HG03571 (cell line): Measurements from ENCODE around the gene GAS2L2.
"Not testable (repeated sequence)": the region's sequence is repeated elsewhere in the genome, so short reads cannot be mapped to it uniquely, and the experiment has no call there.

Source experiments
- ATAC-seq: cut with Tn5 transposase; IDR thresholded peaks from one replicate; pipeline ENCODE4 v1.9.1; 2021; ENCODE audit not compliant: unreplicated experiment

The GAS2L2 gene

GRCh38 chr17:35773679-35774425 is 20.8 kb upstream of the GAS2L2 start:
- ATAC-seq: no peak

- ATAC-seq: no peak
These were observed 20.1 kb upstream of the GAS2L2 start for GRCh38 chr17:35773129-35773528.

GRCh38 chr17:35769895-35770486 is 17.0 kb upstream of the GAS2L2 start:
- no peak for ATAC-seq

DNA sequence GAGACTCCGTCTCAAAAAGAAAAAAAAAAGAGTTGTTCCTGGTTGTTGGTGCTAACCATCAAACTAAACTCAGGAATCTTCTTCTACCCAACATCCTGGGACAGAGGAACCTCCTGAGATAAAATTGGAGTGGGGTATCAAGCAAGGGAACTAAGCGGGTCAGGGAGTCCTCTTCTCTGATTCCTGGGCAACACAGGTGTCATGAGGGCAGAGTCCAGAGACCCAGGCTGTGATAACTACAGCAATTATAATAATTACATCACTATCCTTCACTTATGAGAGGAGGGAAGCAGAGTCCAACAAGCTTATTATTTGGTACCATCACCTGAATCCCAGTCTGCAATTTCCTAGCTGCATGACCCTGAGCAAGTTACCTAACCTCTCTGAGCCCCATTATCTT is 15.8 kb upstream of the GAS2L2 start:
- ATAC-seq: no peak

DNA sequence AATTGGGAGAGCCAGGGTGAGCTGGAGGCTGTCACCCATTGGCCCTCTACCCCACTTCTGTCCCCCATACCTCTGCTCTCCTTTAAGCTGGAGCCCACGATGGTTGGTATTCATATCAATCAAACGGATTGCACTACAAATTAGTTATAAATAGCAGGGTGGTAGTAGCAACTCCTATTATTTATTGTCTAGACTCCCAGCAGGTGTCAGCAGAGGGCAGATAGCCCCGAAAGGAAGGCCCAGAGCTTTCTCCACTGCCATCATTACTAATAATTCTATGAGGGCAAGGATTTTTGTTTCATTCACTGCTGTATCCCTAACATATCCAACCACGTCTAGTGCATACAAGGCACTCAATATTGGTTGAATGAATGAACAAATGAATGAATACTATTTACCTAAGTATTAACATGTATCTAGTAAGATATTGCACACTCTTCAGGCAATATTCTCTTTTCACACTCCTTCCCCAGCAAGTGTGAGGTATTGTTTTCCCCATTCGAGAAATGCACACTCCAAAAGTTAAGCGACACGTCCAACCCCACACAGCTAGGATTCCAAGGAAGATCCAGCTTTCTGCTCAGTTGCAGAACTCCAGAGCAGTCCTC is 14.0 kb upstream of the GAS2L2 start:
- ATAC-seq: no peak

GRCh38 chr17:35766489-35766877 is 13.4 kb upstream of the GAS2L2 start:
- ATAC-seq: no peak

- no peak for ATAC-seq
These were observed 12.9 kb upstream of the GAS2L2 start for GRCh38 chr17:35765756-35766488.

GRCh38 chr17:35765086-35765710 is 12.2 kb upstream of the GAS2L2 start:
- ATAC-seq: no peak

DNA sequence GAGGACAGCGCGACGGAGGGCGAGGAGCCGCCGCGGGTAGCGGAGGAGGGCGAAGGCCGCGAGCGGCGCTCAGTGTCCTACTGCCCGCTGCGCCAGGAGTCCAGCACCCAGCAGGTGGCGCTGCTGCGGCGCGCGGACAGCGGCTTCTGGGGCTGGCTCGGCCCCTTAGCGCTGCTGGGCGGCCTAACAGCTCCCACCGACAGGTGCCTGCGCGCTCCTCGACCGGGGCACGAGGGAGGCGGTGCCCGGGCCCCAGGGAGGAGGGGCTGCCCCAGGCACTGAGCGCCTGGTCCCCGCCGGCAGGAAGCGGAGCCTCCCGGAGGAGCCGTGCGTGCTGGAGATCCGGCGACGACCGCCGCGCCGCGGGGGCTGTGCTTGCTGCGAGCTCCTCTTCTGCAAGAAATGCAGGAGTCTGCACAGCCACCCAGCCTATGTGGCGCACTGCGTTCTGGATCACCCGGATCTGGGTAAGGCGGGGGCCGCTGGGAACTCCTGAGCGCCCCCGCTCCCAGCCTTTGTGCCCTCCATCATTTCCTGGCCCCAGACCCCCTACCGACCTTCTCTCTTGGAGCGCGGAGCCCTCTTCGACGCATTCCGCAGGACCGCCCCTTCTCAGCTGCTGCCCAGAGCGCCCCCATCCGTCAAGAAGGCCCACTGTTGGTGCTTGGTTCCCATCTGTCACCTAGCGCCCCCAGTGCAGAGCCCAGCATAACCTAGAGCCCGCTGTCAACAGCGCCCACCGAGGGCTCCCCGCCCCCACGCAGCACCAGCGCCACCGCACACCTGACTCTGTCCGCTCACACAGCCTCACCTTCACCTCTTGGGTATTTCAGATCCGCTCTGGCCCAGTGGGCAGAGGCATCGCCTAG is 11.3 kb upstream of the GAS2L2 start:
- ATAC-seq: peak; percentile 75

DNA sequence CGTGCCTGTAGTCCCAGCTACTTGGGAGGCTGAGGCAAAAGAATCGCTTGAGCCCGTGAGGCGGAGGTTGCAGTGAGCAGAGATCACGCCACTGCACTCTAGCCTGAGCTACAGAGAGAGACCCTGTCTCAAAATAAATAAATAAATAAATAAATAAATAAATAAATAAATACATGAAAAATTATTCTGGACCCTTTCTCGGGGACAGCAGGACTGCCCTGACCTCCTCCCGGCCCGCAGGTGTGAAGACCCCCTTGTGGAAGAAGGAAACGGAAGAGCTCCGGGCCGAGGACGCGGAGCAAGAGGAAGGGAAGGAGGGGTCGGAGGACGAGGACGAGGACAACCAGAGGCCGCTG is 10.7 kb upstream of the GAS2L2 start:
- no peak for ATAC-seq

DNA sequence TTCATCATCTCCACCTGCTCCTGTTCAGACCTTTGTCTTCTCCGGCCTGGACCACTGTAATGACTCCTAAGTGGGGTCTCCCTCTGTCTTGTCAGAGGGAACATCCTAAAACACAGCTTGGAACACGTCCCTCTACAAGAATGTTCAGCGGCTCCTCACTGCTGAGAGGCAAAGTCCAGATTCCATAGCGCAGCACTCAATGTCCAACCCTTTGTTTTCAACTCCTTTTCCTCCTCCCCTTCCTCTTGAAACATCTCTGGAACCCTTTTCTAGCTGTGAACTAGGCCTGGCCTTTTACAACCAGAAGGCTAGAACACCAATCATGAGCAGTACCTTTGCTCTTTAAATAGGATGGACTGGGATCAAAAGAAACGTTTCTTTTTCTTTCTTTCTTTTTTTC is 8.6 kb upstream of the GAS2L2 start:
- ATAC-seq: no peak

DNA sequence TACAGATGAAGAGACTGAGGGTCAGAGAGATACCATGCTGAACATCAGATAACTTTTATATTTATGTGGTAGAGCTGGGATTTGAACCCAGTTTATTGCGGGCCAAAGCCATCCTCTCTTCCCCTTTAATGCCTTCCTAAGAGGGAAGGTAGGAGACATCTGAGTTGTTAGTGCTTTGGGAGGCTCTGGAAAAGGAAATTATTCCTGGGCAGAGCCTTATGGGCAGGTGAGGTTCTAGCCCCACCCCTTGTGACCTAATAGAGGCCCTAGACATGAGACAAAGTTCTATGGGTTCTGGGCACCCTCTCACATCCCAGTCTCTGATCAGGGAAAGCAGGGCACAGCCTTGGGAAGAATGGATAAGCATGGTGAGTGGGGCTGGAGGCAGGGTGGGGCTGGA is 7.5 kb upstream of the GAS2L2 start, which contains the start of gene C17orf50:
C17orf50 (plus strand) TSS at position 301 of the 400 bp plus-strand sequence; CDS start at position 356, 55 bp downstream.
- no peak for ATAC-seq

DNA sequence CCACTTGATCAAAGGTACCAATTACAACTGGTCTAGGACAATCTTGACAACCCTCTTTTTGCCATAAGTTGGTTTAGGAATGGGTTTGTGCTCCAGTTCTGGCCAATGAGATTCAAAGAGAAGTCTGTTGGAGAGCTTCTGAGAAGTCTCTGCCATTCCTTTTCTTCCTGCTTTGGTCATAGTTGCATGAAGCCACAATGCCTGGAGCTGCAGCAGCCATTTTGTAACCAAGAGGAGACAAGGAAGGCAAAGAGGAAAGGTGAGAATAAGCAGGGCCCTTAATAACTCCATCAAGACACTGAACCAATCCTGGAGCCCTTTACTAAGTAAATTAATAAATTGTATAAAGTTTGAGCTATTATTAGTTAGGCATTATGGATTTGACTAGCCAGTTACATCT is 4.2 kb upstream of the GAS2L2 start:
- no peak for ATAC-seq

DNA sequence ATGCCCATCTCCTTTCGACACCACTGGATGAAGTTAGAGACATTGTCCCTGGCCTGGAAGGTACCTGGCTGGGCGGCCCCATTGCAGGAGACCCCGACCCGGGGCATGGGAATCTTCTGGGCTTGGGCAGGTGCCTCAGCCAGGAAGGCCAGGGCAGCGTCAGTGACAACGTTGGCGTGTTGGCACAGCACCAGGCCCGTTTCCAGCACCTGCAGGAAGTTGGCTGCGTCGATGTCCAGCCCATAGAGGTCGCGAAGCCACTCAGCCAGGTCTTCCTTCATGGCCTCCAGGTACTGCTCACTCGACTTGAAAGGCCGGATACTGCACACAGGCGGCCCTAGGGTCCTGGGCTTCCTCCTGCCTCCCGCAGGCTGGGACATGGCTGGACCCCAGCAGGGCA is 568 bp downstream of the GAS2L2 start:
- ATAC-seq: no peak

GRCh38 chr17:35751541-35751940 is 1.5 kb downstream of the GAS2L2 start:
- not testable (repeated sequence) for ATAC-seq

DNA sequence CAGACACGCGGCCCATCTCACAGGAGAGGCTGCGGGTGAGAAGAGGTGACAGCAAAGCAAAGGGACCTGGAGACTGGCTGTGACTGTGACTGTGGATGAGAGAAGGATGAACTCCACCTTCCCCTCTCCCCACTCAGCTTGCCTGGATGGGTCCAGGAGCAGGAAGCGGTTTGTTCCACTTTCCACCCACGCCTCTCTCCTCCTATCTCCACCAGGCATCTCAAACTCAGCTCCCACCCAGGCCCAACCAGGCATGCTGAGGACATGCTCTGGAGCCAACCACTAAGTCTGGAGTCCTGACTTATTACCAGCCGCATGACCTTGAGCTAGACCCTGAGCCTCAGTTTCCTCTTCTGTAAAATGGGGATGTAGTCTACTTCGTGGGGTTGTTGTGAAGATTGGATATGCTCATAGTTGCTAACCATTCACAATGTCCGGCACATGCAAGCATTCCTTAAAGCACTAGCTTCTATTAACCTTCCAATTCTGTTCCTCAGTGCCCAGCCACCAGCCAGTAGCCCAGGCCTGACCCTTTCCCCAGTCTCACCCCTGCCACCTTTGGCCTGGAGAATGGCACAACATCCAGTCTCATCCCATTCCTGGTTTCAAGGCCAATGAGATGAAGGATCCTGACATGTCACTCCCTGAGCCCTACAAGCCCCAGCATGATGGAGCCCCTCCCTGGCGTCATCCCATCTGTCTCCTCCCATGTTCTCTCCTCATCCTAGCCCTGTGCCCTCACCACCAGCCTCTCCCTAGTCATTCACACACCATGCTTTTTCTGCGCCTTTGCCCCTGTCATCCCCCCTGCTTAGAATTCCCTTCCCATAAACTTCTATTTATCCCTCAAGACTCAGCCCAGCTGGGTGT is 2.3 kb downstream of the GAS2L2 start:
- no peak for ATAC-seq

- no peak for ATAC-seq
These were observed 3.3 kb downstream of the GAS2L2 start for GRCh38 chr17:35749560-35750412.

- no peak for ATAC-seq
These were observed 4.1 kb downstream of the GAS2L2 start for GRCh38 chr17:35748979-35749378.
